GM19395 (cell line): ENCODE measurements around the gene SPNS3.

ENCODE experiments used
- ATAC-seq: cut with Tn5 transposase; IDR thresholded peaks from one replicate; pipeline ENCODE4 v1.9.1; 2021; ENCODE audit warnings: mild to moderate bottlenecking, moderate library complexity; ENCODE audit not compliant: unreplicated experiment

Gene SPNS3

GRCh38 chr17:4463818-4464476, 30.2 kb downstream of the SPNS3 start:
- no peak for ATAC-seq

GRCh38 chr17:4465786-4466185, 32.0 kb downstream of the SPNS3 start:
- no peak for ATAC-seq

- no peak for ATAC-seq
Measured at GRCh38 chr17:4467287-4467686, 33.5 kb downstream of the SPNS3 start.

GRCh38 chr17:4469552-4469951, 35.8 kb downstream of the SPNS3 start:
- no peak for ATAC-seq

GRCh38 chr17:4472286-4472685, 38.5 kb downstream of the SPNS3 start:
- no peak for ATAC-seq

- no peak for ATAC-seq
Measured at GRCh38 chr17:4474093-4474492, 40.4 kb downstream of the SPNS3 start.

GRCh38 chr17:4475001-4475400, 41.3 kb downstream of the SPNS3 start:
- no peak for ATAC-seq

- ATAC-seq = no peak
Measured at GRCh38 chr17:4475463-4475862, 41.7 kb downstream of the SPNS3 start.

- no peak for ATAC-seq
Measured at GRCh38 chr17:4476017-4476416, 42.3 kb downstream of the SPNS3 start.

- no peak for ATAC-seq
Measured at GRCh38 chr17:4476511-4477070, 42.9 kb downstream of the SPNS3 start.

GRCh38 chr17:4477255-4477791, 43.6 kb downstream of the SPNS3 start:
- no peak for ATAC-seq

- no peak for ATAC-seq
Measured at GRCh38 chr17:4478318-4478830, 44.6 kb downstream of the SPNS3 start.

GRCh38 chr17:4479340-4479981, 45.7 kb downstream of the SPNS3 start:
- no peak for ATAC-seq

- ATAC-seq = no peak
Measured at GRCh38 chr17:4479982-4480751, 46.4 kb downstream of the SPNS3 start.

GRCh38 chr17:4480929-4481898, 47.5 kb downstream of the SPNS3 start:
- no peak for ATAC-seq

- ATAC-seq = no peak
Measured at GRCh38 chr17:4482338-4483011, 48.7 kb downstream of the SPNS3 start.

GRCh38 chr17:4483012-4483840, 49.5 kb downstream of the SPNS3 start:
- ATAC-seq = no peak
